OCI-LY3 (cell line): ENCODE measurements around the gene UBAP2.

ENCODE experiments used
- H2AFZ ChIP-seq: fragments of 200-600, 300-600 bp; shearing (Covaris generic); 2 replicates; pipeline ENCODE4 v1.6.0; 2014; ENCODE audit warnings: antibody characterized with exemption, low read depth, low read length
- H3K27ac ChIP-seq: fragments of 200-600, 300-600 bp; sonication (generic); 2 replicates; pipeline ENCODE4 v1.5.1; 2014; ENCODE audit warnings: mild to moderate bottlenecking, low read length, moderate library complexity, mixed read lengths
- H3K27me3 ChIP-seq: fragments of 200-600, 300-600 bp; sonication (generic); 2 replicates; pipeline ENCODE4 v1.6.1; 2014; ENCODE audit warnings: low read depth, low read length, mixed read lengths
- H3K36me3 ChIP-seq: fragments of 200-600, 300-600 bp; sonication (generic); replicated peaks from 2 replicates; pipeline ENCODE3; 2014; ENCODE audit warnings: low read depth, low read length, mixed read lengths
- H3K4me1 ChIP-seq: fragments of 300-600, 200-600 bp; sonication (generic); 2 replicates; pipeline ENCODE4 v1.6.1; 2014; ENCODE audit warnings: low read length, mixed read lengths
- H3K4me2 ChIP-seq: fragments of 200-600, 300-600 bp; sonication (generic); 2 replicates; pipeline ENCODE4 v1.6.1; 2014; ENCODE audit warnings: low read length, mixed read lengths
- H3K4me3 ChIP-seq: fragments of 300-600, 200-600 bp; sonication (generic); 2 replicates; pipeline ENCODE4 v1.5.1; 2014; ENCODE audit warnings: antibody characterized with exemption, mild to moderate bottlenecking, low read length, moderate library complexity
- H3K79me2 ChIP-seq: fragments of 300-600, 200-600 bp; shearing (Covaris generic); 2 replicates; pipeline ENCODE4 v1.6.1; 2014; ENCODE audit warnings: mild to moderate bottlenecking, low read length, mixed read lengths
- H3K9ac ChIP-seq: fragments of 300-600, 200-600 bp; shearing (Covaris generic); 2 replicates; pipeline ENCODE4 v1.6.0; 2014; ENCODE audit warnings: mild to moderate bottlenecking, low read length, moderate library complexity
- H3K9me3 ChIP-seq: fragments of 200-600, 300-600 bp; shearing (Covaris generic); 2 replicates; pipeline ENCODE4 v1.6.1; 2014; ENCODE audit warnings: low read length, mixed read lengths; ENCODE audit not compliant: insufficient read depth
- H4K20me1 ChIP-seq: fragments of 200-600, 300-600 bp; sonication (generic); 2 replicates; pipeline ENCODE4 v1.6.1; 2016; ENCODE audit warnings: low read length, mixed read lengths; ENCODE audit not compliant: insufficient read depth
- EZH2phosphoT487 ChIP-seq: fragments of 200-600 bp; shearing (Covaris generic); IDR thresholded peaks from 2 replicates; pipeline ENCODE4 v1.6.1; 2018; ENCODE audit warnings: antibody characterized with exemption, mixed run types, low read depth
- TF ChIP-seq, protein P1 (sequence below): fragments of 200-600, 300-600 bp; sonication (generic); IDR thresholded peaks from 2 replicates; pipeline ENCODE4 v1.5.1; 2014; ENCODE audit warnings: antibody characterized with exemption, low read length, low read depth

UBAP2 gene

DNA sequence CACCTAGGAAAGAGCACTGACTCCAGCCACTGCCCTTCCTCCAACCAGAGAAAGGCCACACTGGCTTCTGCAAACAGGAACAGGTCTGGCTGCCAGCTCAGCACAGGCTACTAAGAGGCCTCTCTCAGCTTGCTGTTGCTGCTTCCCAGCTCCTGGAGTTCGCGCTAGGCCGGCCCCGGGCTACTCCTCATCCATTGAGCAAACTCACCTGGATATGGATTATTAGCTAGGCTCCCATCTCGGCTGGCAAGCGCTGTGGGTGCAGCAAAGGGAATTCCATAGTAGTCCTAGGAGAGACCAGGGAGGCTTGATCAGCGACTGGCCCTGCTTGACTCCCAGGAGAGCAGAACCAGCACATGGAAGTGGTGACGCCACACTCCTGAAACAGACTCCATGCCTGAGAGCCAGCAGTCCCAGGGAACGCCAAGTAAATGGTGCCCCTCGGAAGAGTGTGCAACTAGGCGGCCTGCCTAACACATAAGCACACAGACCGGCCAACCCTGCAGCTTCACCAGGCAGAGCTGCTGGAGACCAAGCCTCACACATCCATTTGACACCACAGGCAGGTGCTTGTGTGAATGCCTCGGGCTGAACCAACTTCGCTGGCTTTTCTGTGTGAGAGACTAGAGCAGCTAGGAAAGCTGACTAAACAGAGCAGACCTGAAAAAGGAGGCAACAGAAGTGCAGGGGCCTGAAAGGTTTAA is 124.5 kb downstream of the UBAP2 start:
- Histone ChIP-seq H3K79me2 (peaks cover 8% of the 10 kb centered on the region; the same call in 1 of the 2 replicates), H3K9me3 (no peaks in the 10 kb centered on the region), H3K4me1 (no peaks in the 10 kb centered on the region), H3K36me3 (peaks cover 87% of the 10 kb centered on the region), H3K27me3 (no peaks in the 10 kb centered on the region), H4K20me1 (peaks cover 6% of the 10 kb centered on the region; the same call in 1 of the 2 replicates), H3K27ac (no peak overlapping the region), H3K4me3 (no peak overlapping the region), H3K9ac (no peak overlapping the region), H3K4me2 (no peak overlapping the region), H2AFZ (no peak overlapping the region)
- TF ChIP-seq EZH2phosphoT487: no peak
- TF ChIP-seq, protein P1, sequence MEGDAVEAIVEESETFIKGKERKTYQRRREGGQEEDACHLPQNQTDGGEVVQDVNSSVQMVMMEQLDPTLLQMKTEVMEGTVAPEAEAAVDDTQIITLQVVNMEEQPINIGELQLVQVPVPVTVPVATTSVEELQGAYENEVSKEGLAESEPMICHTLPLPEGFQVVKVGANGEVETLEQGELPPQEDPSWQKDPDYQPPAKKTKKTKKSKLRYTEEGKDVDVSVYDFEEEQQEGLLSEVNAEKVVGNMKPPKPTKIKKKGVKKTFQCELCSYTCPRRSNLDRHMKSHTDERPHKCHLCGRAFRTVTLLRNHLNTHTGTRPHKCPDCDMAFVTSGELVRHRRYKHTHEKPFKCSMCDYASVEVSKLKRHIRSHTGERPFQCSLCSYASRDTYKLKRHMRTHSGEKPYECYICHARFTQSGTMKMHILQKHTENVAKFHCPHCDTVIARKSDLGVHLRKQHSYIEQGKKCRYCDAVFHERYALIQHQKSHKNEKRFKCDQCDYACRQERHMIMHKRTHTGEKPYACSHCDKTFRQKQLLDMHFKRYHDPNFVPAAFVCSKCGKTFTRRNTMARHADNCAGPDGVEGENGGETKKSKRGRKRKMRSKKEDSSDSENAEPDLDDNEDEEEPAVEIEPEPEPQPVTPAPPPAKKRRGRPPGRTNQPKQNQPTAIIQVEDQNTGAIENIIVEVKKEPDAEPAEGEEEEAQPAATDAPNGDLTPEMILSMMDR: no peak

DNA sequence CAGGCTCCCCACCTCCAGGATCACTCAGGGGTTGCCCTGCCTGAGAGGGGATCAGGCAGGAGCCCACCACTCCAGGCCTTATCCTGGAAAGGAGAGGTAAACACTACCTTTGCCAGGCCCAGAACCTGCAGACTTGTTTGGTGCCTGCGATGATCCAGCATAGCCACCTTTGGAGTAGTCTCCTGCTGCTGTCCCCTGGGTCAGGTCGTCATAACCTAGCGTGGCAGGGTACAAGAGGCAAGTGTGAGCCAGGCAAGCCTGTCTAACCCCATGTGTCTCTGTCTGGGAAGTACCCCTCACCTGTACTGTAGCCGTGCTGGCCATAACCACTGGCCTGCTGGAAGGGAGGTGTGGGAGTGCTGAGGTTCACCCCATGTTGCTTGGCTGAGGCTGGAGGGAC is 125.6 kb downstream of the UBAP2 start:
- H3K9me3 ChIP-seq: no peaks in the 10 kb centered on the region
- no peak overlapping the region for H3K4me3 ChIP-seq
- H3K27me3 ChIP-seq: no peaks in the 10 kb centered on the region
- H4K20me1 ChIP-seq: peaks cover 6% of the 10 kb centered on the region; the same call in 1 of the 2 replicates
- H3K36me3 ChIP-seq: peaks cover 87% of the 10 kb centered on the region
- H3K27ac ChIP-seq: no peak overlapping the region
- H3K4me1 ChIP-seq: no peaks in the 10 kb centered on the region
- no peak overlapping the region for H2AFZ ChIP-seq
- no peak overlapping the region for H3K4me2 ChIP-seq
- H3K79me2 ChIP-seq: peaks cover 3% of the 10 kb centered on the region; the same call in 1 of the 2 replicates
- TF ChIP-seq EZH2phosphoT487: no peak
- TF ChIP-seq, protein P1: no peak
- H3K9ac ChIP-seq: no peak overlapping the region

DNA sequence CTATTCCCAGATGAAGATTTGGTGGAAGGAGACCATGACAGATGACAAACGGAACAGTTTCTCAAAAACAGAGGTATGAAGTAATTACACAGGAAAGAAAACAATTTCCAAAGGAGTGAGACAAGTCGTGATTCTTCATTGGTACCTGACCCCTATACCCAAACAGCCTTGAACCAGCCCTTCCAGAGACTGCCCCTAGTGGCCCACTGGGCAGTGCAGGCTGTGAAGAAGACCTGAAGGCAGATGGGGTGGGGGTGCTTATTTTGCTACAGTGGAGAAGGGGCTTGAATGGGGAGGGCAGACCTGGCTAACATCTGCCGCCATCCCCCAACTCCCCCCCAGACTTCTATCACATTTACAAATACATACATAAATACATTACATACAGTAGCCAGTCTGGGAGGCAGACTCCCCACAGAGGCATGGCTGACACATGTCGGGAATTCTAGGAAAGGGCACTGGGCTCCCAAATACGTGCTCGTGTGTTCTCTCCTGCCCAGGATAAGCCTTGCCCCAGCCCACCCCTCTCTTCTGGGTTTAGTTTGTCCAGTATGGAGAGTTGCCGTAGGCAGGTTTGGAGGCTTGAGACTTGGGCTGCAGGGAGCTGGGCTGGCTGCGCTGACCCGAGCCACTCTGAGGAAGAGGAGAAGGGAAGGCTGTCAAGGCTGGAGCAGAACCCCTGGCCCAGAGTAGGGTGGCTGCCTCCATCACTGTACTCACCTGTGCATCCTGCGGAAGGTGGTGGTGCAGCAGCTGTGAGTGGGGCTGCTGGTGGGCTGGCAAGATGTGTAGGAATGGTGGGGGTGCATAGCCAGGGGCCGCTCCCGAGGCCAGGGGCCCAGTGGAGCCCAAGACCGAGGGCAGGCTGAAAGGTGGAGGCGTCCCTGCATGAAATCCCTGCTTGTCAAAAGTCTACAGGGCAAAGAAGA is 126.5 kb downstream of the UBAP2 start:
- Histone ChIP-seq H3K4me3 (no peak overlapping the region), H3K4me1 (no peaks in the 10 kb centered on the region), H3K36me3 (peaks cover 88% of the 10 kb centered on the region), H3K4me2 (no peak overlapping the region), H3K9me3 (no peaks in the 10 kb centered on the region), H3K79me2 (peaks cover 3% of the 10 kb centered on the region; the same call in 1 of the 2 replicates), H2AFZ (no peak overlapping the region), H3K9ac (no peak overlapping the region), H3K27me3 (no peaks in the 10 kb centered on the region), H4K20me1 (peaks cover 6% of the 10 kb centered on the region; the same call in 1 of the 2 replicates), H3K27ac (no peak overlapping the region)
- TF ChIP-seq EZH2phosphoT487: no peak
- TF ChIP-seq, protein P1: peak; percentile 59

DNA sequence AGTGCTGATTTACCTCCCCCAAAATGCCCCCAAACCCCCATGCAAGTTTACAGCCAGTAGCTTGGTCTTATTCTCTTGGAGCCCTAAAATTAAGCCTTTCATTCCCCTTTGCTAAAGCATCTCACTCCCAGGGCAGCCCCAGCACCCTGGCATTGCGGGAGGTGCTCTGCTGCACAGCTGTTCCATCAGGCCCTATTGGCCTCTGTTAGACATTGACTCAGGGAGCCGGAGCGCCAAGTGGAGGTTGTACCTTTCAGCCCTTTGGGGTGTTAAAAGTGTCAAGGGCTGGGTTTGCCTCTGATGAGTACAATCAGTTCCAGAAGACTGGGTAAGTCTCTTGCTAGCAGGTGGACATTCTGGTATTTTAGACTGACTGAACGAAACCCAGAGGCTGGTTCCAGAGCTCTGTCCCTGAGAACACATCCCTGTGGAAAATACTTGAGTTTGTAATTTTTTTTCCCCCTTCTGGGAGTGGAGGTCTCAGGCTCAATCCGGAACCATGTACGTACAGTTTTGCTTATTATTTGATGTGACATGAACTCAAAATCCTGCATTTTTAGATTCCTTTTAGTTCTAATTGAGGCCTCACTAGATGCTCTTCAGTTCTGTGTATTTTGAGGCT is 129.3 kb downstream of the UBAP2 start:
- H3K4me2 ChIP-seq: no peak overlapping the region
- no peaks in the 10 kb centered on the region for H3K4me1 ChIP-seq
- H3K9me3 ChIP-seq: no peaks in the 10 kb centered on the region
- H4K20me1 ChIP-seq: peaks cover 13% of the 10 kb centered on the region; the same call in 1 of the 2 replicates
- H2AFZ ChIP-seq: no peak overlapping the region
- H3K79me2 ChIP-seq: peaks cover 5% of the 10 kb centered on the region; the same call in 1 of the 2 replicates
- no peaks in the 10 kb centered on the region for H3K27me3 ChIP-seq
- TF ChIP-seq, protein P1: no peak
- no peak for TF ChIP-seq EZH2phosphoT487
- H3K36me3 ChIP-seq: peaks cover 78% of the 10 kb centered on the region
- no peak overlapping the region for H3K27ac ChIP-seq
- no peak overlapping the region for H3K9ac ChIP-seq
- H3K4me3 ChIP-seq: no peak overlapping the region
